Sigmoid colon (tissue), 3 donors: ENCODE measurements around the gene MED13L.

Experiments
- CTCF ChIP-seq, 4 experiments: fragments of 450-650 bp in 3 of 4; fragments of 200-600 bp in 1 of 4; IDR thresholded peaks; one replicate each; pipeline ENCODE4 v1.5.1; 2016 to 2019; ENCODE audit warnings: antibody characterized with exemption in 4 of 4, mild to moderate bottlenecking in 3 of 4, moderate library complexity in 2 of 4
- POLR2A ChIP-seq, 2 donors: fragments of 450-650 bp; IDR thresholded peaks; one replicate each; pipeline ENCODE4 v1.6.1; 2016; ENCODE audit warnings: antibody characterized with exemption in 2 of 2, mild to moderate bottlenecking in 2 of 2, moderate library complexity in 2 of 2

GRCh38 chr12:115943630-115944391, 333.7 kb downstream of the MED13L start:
- TF ChIP-seq CTCF (IDR thresholded peaks at IDR 0.05) = no peak
- no peak for TF ChIP-seq POLR2A (IDR thresholded peaks at IDR 0.05)
